BLaER1 treated with 17β-estradiol and CSF1 and Interleukin-3, amounts not matched to agents 10 nM and 100 nM (cell line): ENCODE measurements around the gene RERE.
"Not testable (repeated sequence)": the region's sequence is repeated elsewhere in the genome, so short reads cannot be mapped to it uniquely, and the experiment has no call there.

ENCODE experiments used
- H3K27ac ChIP-seq, 11 experiments: shearing (Covaris generic); formaldehyde crosslinking; 2 replicates each; pipeline ENCODE4 v1.8.1; 2022
- H3K27me3 ChIP-seq, 11 experiments: shearing (Covaris generic); formaldehyde crosslinking; 2 replicates each; pipeline ENCODE4 v1.8.1; 2022
- H3K36me3 ChIP-seq, 11 experiments: shearing (Covaris generic); formaldehyde crosslinking; 2 replicates each; pipeline ENCODE4 v1.8.1; 2022
- H3K4me1 ChIP-seq, 10 experiments: shearing (Covaris generic); formaldehyde crosslinking; 2 replicates each; pipeline ENCODE4 v1.8.1; 2022
- H3K4me2 ChIP-seq, 11 experiments: shearing (Covaris generic); formaldehyde crosslinking; 2 replicates each; pipeline ENCODE4 v1.8.1; 2022
- H3K4me3 ChIP-seq, 10 experiments: shearing (Covaris generic); formaldehyde crosslinking; 2 replicates each; pipeline ENCODE4 v1.8.1; 2022
- H3K9ac ChIP-seq, 11 experiments: shearing (Covaris generic); formaldehyde crosslinking; 2 replicates each; pipeline ENCODE4 v1.8.1; 2022
- H3K9me3 ChIP-seq, 11 experiments: shearing (Covaris generic); formaldehyde crosslinking; replicated peaks in 1 of 11; 2 replicates each; pipeline ENCODE4 v1.8.1; 2022
- H4K20me1 ChIP-seq, 11 experiments: shearing (Covaris generic); formaldehyde crosslinking; 2 replicates each; pipeline ENCODE4 v1.8.1; 2022
- Cebpa-rat ChIP-seq, 11 experiments: shearing (Covaris generic); IDR thresholded peaks; 2 replicates each; pipeline ENCODE4 v1.8.1; 2022

Gene RERE

GRCh38 chr1:8628606-8629005, 188.8 kb downstream of the RERE start:
- TF ChIP-seq Cebpa-rat (IDR thresholded peaks at IDR 0.05), result no peak
- peaks cover 72 to 100% (median 98%) of the 10 kb centered on the region in 11 experiments for H4K20me1 ChIP-seq

DNA sequence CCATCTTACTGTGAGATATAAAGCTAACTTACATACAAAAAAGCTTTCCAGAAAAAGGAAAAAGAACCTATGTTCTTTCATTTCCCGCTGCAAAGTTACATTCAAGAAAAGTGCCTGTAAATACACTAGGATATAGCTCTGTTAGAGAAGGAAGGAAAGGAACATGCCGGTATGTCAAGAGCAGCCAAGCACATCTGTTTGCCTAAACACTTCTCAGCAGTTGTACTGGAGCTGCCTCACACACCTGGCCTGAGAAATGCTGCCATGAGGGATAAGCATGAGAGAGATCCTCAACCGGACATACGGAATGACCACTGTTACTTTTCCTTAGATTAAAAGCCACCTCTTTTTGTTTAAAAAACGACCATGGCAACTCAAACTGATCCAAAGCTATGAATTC, 189.7 kb downstream of the RERE start:
- H3K27me3 ChIP-seq, result no peaks in the 10 kb centered on the region
- no peaks in the 10 kb centered on the region for H3K9me3 ChIP-seq
- no peak overlapping the region for H3K9ac ChIP-seq
- H3K4me2 ChIP-seq, result peak overlapping the region in 9 of 11 experiments; percentile 17 to 63 (median 49); a peak in 15 of 22 replicates
- H3K27ac ChIP-seq, result no peak overlapping the region
- no peak for TF ChIP-seq Cebpa-rat (IDR thresholded peaks at IDR 0.05)
- peaks cover 65 to 100% (median 93%) of the 10 kb centered on the region in 11 experiments; a peak in 21 of 22 replicates for H4K20me1 ChIP-seq
- peaks cover 0 to 80% (median 21%) of the 10 kb centered on the region in 11 experiments; a peak in 16 of 22 replicates for H3K36me3 ChIP-seq
- H3K4me3 ChIP-seq, result no peak overlapping the region
- peaks cover 49 to 71% (median 62%) of the 10 kb centered on the region in 10 experiments for H3K4me1 ChIP-seq

More at GRCh38 chr1:8628606-8629005, 188.8 kb downstream of the RERE start:
- peak overlapping the region in 4 of 11 experiments; percentile 61 to 84 (median 68); a peak in 6 of 22 replicates for H3K4me2 ChIP-seq
- no peaks in the 10 kb centered on the region for H3K9me3 ChIP-seq
- H3K4me1 ChIP-seq, result peaks cover 56 to 73% (median 65%) of the 10 kb centered on the region in 10 experiments
- no peak overlapping the region for H3K4me3 ChIP-seq
- H3K27me3 ChIP-seq, result no peaks in the 10 kb centered on the region
- no peak overlapping the region; a peak in 1 of 22 replicates for H3K27ac ChIP-seq
- H3K9ac ChIP-seq, result no peak overlapping the region
- peaks cover 5 to 79% (median 22%) of the 10 kb centered on the region in 11 experiments; a peak in 19 of 22 replicates for H3K36me3 ChIP-seq

GRCh38 chr1:8625981-8626898, 191.2 kb downstream of the RERE start:
- Histone ChIP-seq H3K9ac (no peak overlapping the region), H3K27me3 (no peaks in the 10 kb centered on the region), H3K4me2 (peak overlapping the region; percentile 17 to 79 (median 57)), H3K36me3 (peaks cover 0 to 80% (median 17%) of the 10 kb centered on the region in 11 experiments; a peak in 15 of 22 replicates), H3K27ac (peak overlapping the region in 1 of 11 experiments; percentile 6; a peak in 1 of 22 replicates), H3K4me3 (no peak overlapping the region), H4K20me1 (peaks cover 55 to 100% (median 89%) of the 10 kb centered on the region in 11 experiments; a peak in 21 of 22 replicates), H3K4me1 (peaks cover 48 to 85% (median 61%) of the 10 kb centered on the region in 10 experiments), H3K9me3 (no peaks in the 10 kb centered on the region)
- TF ChIP-seq Cebpa-rat (IDR thresholded peaks at IDR 0.05), result no peak

DNA sequence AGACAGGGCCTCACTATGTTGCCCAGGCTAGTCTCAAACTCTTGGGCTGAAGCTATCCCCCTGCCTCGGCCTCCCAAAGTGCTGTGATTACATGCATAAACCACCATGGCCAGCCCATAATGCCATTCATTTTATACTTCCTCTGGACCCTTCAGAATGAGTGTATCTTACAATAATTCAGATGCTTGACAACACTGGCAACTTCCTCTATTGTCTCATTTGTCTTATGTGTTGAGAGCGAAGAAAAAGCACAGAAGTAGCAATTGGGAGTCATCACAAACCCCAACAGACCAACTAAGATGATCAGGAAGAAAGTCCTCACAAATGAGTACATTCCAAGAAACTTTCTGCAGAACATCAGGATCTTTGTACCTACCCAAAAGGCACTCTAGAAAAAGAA, 191.9 kb downstream of the RERE start:
- no peaks in the 10 kb centered on the region for H3K9me3 ChIP-seq
- H3K9ac ChIP-seq, result no peak overlapping the region
- H4K20me1 ChIP-seq, result peaks cover 48 to 100% (median 87%) of the 10 kb centered on the region in 11 experiments; a peak in 21 of 22 replicates
- no peaks in the 10 kb centered on the region for H3K27me3 ChIP-seq
- no peak for TF ChIP-seq Cebpa-rat (IDR thresholded peaks at IDR 0.05)
- H3K36me3 ChIP-seq, result peaks cover 0 to 80% (median 20%) of the 10 kb centered on the region in 11 experiments; a peak in 14 of 22 replicates
- H3K27ac ChIP-seq, result no peak overlapping the region; a peak in 1 of 22 replicates
- H3K4me3 ChIP-seq, result no peak overlapping the region
- H3K4me2 ChIP-seq, result peak overlapping the region in 10 of 11 experiments; percentile 17 to 79 (median 56); a peak in 15 of 22 replicates
- H3K4me1 ChIP-seq, result peaks cover 41 to 91% (median 56%) of the 10 kb centered on the region in 10 experiments

DNA sequence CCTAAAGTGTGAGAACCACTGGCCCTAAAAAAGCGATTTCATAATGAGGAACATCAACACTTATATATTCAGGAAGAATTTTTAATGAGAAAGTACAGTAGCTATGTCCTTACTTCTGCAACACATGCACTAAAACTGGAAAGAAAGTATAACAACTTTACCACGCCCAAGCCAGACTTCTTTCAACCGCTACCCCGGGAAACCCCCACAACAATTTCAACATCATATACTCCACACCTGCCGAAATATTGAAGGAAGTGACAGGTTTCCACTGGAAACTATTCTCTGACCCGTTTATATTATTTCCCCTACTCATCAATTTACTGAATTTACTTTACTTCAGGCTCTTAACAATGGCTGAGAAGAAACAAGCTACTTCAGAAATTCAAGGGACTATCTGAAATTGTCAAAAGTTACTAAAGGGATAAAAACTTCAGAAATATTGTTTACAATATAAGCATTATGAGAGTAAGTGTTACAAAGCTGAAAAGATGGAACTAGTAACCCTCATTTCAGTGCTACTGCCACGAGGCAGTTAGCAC, 193.7 kb downstream of the RERE start:
- Histone ChIP-seq H3K4me2 (peak overlapping the region in 1 of 11 experiments; percentile 35; a peak in 1 of 22 replicates), H3K4me1 (peaks cover 26 to 74% (median 39%) of the 10 kb centered on the region in 10 experiments), H4K20me1 (peaks cover 36 to 100% (median 86%) of the 10 kb centered on the region in 11 experiments; a peak in 21 of 22 replicates), H3K36me3 (peaks cover 0 to 87% (median 26%) of the 10 kb centered on the region in 11 experiments; a peak in 14 of 22 replicates)
- not testable (repeated sequence) for H3K27me3 ChIP-seq, H3K27ac ChIP-seq, H3K4me3 ChIP-seq, H3K9ac ChIP-seq, H3K9me3 ChIP-seq

- Histone ChIP-seq H4K20me1 (peaks cover 25 to 100% (median 86%) of the 10 kb centered on the region in 11 experiments; a peak in 19 of 22 replicates), H3K4me2 (peak overlapping the region in 5 of 11 experiments; percentile 17 to 56 (median 43); a peak in 8 of 22 replicates), H3K4me1 (peaks cover 12 to 58% (median 25%) of the 10 kb centered on the region in 10 experiments), H3K27ac (0 out of 22 replicates have a peak overlapping the region, but pooled peaks of 1 of the 11 experiments have one; percentile 22), H3K36me3 (peaks cover 0 to 96% (median 34%) of the 10 kb centered on the region in 11 experiments; a peak in 17 of 22 replicates)
- not testable (repeated sequence) for H3K9me3 ChIP-seq, H3K9ac ChIP-seq, H3K27me3 ChIP-seq, H3K4me3 ChIP-seq
Observed at GRCh38 chr1:8621785-8622348, 195.6 kb downstream of the RERE start.

- Histone ChIP-seq H3K4me2 (peak overlapping the region in 3 of 11 experiments; percentile 41 to 56 (median 54); a peak in 3 of 22 replicates), H3K36me3 (peaks cover 0 to 88% (median 37%) of the 10 kb centered on the region in 11 experiments; a peak in 17 of 22 replicates), H3K27ac (peak overlapping the region in 1 of 11 experiments; percentile 22; a peak in 1 of 22 replicates), H4K20me1 (peaks cover 18 to 100% (median 81%) of the 10 kb centered on the region in 11 experiments; a peak in 19 of 22 replicates), H3K4me1 (peaks cover 5 to 51% (median 18%) of the 10 kb centered on the region in 10 experiments)
- H3K27me3 ChIP-seq, H3K9ac ChIP-seq, H3K4me3 ChIP-seq, H3K9me3 ChIP-seq: not testable (repeated sequence)
Observed at GRCh38 chr1:8621034-8621582, 196.3 kb downstream of the RERE start.

GRCh38 chr1:8619917-8620502, 197.4 kb downstream of the RERE start:
- not testable (repeated sequence) for H3K27ac ChIP-seq, H3K4me3 ChIP-seq, H3K27me3 ChIP-seq, H3K9ac ChIP-seq, H3K4me2 ChIP-seq, H3K9me3 ChIP-seq
- H3K4me1 ChIP-seq, result peaks cover 0 to 40% (median 8%) of the 10 kb centered on the region in 10 experiments; a peak in 11 of 20 replicates
- H4K20me1 ChIP-seq, result peaks cover 7 to 100% (median 81%) of the 10 kb centered on the region in 11 experiments; a peak in 19 of 22 replicates
- peaks cover 0 to 82% (median 37%) of the 10 kb centered on the region in 11 experiments; a peak in 17 of 22 replicates for H3K36me3 ChIP-seq

GRCh38 chr1:8619419-8619818, 198.0 kb downstream of the RERE start:
- H3K9me3 ChIP-seq, H3K9ac ChIP-seq, H3K27ac ChIP-seq, H3K4me2 ChIP-seq, H3K4me3 ChIP-seq, H3K27me3 ChIP-seq: not testable (repeated sequence)
- H3K36me3 ChIP-seq, result peaks cover 0 to 82% (median 39%) of the 10 kb centered on the region in 11 experiments; a peak in 17 of 22 replicates
- peaks cover 0 to 36% (median 7%) of the 10 kb centered on the region in 10 experiments; a peak in 11 of 20 replicates for H3K4me1 ChIP-seq
- peaks cover 6 to 100% (median 77%) of the 10 kb centered on the region in 11 experiments; a peak in 18 of 22 replicates for H4K20me1 ChIP-seq

DNA sequence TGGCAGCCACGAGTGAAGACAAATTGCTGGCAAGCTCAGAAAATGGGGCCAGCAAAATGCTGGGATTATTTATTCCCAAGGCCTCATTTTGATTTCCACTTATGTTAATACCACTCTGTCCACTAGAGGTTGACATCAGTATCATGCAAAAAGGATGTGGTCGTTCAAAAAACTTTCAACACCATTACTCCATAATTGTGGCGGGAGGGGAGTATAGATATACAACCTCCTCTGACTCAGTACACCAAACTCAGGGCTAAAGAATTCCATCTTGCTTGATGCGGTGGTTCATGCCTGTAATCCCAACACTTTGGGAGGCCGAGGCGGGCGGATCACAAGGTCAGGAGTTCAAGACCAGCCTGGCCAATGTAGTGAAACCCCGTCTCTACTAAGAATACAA, 200.6 kb downstream of the RERE start:
- H3K36me3 ChIP-seq, result peaks cover 16 to 82% (median 53%) of the 10 kb centered on the region in 11 experiments
- peaks cover 0 to 14% (median under 1%) of the 10 kb centered on the region in 10 experiments; a peak in 8 of 20 replicates for H3K4me1 ChIP-seq
- H3K27ac ChIP-seq, H3K4me2 ChIP-seq, H3K27me3 ChIP-seq, H3K9me3 ChIP-seq, H3K9ac ChIP-seq, H3K4me3 ChIP-seq: not testable (repeated sequence)
- peaks cover 6 to 98% (median 68%) of the 10 kb centered on the region in 11 experiments; a peak in 18 of 22 replicates for H4K20me1 ChIP-seq
